Measurements from ENCODE around the gene RBM5. TPM values are rescaled to one million over a fixed set of nuclear protein-coding genes. Genes with fewer than 3 reads are reported as not detected.

Gene RBM5
- total and polyA plus RNA-seq, 5 donors from 2014 or later, result 29.6 to 395 (median 37.7) TPM

DNA sequence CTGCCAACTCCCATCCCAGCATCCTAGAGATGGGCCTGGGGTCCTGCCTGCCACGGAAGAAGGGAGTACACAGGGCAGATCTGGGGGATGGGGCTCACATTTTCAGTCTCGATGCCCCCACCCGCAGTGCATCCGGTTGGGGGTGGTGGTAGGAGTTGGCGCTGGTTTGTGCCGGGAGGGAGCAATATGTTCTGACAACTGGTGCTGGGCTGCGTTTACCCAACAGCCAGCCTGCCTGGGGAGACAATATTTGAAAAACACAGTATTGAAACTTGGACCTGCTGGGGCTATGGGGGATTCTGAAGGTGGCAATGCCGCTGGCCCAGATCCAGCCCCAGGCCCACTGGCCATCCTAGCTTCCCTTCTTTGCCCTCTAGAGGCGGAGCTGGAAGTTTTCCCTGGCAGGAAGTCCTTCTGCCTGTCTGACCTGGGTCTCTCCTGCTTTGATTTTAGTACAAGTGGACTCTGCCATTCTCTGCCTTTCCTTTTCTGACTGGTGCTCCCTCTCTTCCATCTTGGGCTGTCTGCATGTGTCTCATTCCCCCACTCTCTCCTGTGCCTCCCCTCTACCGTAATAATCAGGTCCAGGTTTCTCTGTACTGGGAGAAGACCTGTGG is 69.9 kb downstream of the RBM5 start:
- Histone ChIP-seq H3K36me3 (ENCODE audit: control insufficient read depth, insufficient read depth, low read length) (no peaks in the 10 kb centered on the region), H3K27ac (ENCODE audit: insufficient read depth, low read length, poor library complexity, severe bottlenecking) (no peak overlapping the region), H3K4me3 (ENCODE audit: low read depth, low read length) (no peak overlapping the region), H3K9me3 (ENCODE audit: control insufficient read depth in 2 of 2, low read length in 2 of 2) (no peaks in the 10 kb centered on the region), H3K4me1 (ENCODE audit: control insufficient read depth, insufficient read depth, low read length, poor library complexity, severe bottlenecking) (peaks cover 14% of the 10 kb centered on the region), H3K27me3 (ENCODE audit: control insufficient read depth, insufficient read depth, low read length) (peaks cover 5% of the 10 kb centered on the region)
- Mint-ChIP-seq H3K36me3 (no peaks in the 10 kb centered on the region), H3K27me3 (peaks cover 44% of the 10 kb centered on the region), H3K4me3 (no peak overlapping the region), H3K9me3 (peaks cover 0 to 3% (median 0%) of the 10 kb centered on the region in 7 donors), H3K4me1 (peaks cover 0 to 16% (median 5%) of the 10 kb centered on the region in 4 donors), H3K27ac (no peak overlapping the region)
- ATAC-seq (ENCODE audit: low read depth in 2 of 2), result no peak
- DNase-seq, result no peak

GRCh38 chr3:50160561-50160983 is 71.9 kb downstream of the RBM5 start:
- peaks cover 0 to 3% (median 0%) of the 10 kb centered on the region in 7 donors for H3K9me3 Mint-ChIP-seq
- Histone ChIP-seq H3K27ac (ENCODE audit: insufficient read depth, low read length, poor library complexity, severe bottlenecking) (no peak overlapping the region), H3K36me3 (ENCODE audit: control insufficient read depth, insufficient read depth, low read length) (no peaks in the 10 kb centered on the region), H3K9me3 (ENCODE audit: control insufficient read depth in 2 of 2, low read length in 2 of 2) (no peaks in the 10 kb centered on the region), H3K4me1 (ENCODE audit: control insufficient read depth, insufficient read depth, low read length, poor library complexity, severe bottlenecking) (peaks cover 4% of the 10 kb centered on the region), H3K27me3 (ENCODE audit: control insufficient read depth, insufficient read depth, low read length) (no peaks in the 10 kb centered on the region), H3K4me3 (ENCODE audit: low read depth, low read length) (no peak overlapping the region)
- peaks cover 0 to 9% (median 3%) of the 10 kb centered on the region in 4 donors for H3K4me1 Mint-ChIP-seq
- no peaks in the 10 kb centered on the region for H3K36me3 Mint-ChIP-seq
- H3K27me3 Mint-ChIP-seq, result peaks cover 35% of the 10 kb centered on the region
- no peak overlapping the region for H3K4me3 Mint-ChIP-seq
- DNase-seq, result no peak
- ATAC-seq (ENCODE audit: low read depth in 2 of 2), result no peak
- H3K27ac Mint-ChIP-seq, result no peak overlapping the region

DNA sequence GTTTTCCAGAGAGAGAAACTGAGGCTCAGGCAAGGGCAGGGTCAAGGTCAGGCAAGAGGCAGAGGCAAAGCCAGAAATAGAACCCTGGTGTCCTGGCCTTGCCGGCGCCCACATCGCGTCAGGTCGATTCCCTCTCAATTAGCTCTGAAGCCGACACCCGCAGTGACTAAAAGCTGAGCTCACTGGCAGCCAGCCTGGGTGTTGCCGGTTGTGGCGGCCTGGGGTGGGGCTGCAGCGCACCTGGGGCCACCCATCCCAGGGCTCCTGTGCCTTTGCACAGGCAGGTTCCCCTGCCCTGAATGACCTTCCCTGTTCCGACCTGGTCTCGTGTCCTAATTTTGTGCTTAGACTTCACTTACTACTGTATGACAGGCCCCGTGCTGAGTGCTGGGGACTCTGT is 72.6 kb downstream of the RBM5 start:
- Histone ChIP-seq H3K27me3 (ENCODE audit: control insufficient read depth, insufficient read depth, low read length) (no peaks in the 10 kb centered on the region), H3K4me1 (ENCODE audit: control insufficient read depth, insufficient read depth, low read length, poor library complexity, severe bottlenecking) (no peaks in the 10 kb centered on the region), H3K9me3 (ENCODE audit: control insufficient read depth in 2 of 2, low read length in 2 of 2) (no peaks in the 10 kb centered on the region), H3K36me3 (ENCODE audit: control insufficient read depth, insufficient read depth, low read length) (no peaks in the 10 kb centered on the region), H3K27ac (ENCODE audit: insufficient read depth, low read length, poor library complexity, severe bottlenecking) (no peak overlapping the region), H3K4me3 (ENCODE audit: low read depth, low read length) (no peak overlapping the region)
- ATAC-seq (ENCODE audit: low read depth in 2 of 2) (no peak), DNase-seq (no peak)
- peaks cover 0 to 4% (median 0%) of the 10 kb centered on the region in 4 donors for H3K4me1 Mint-ChIP-seq
- no peak overlapping the region for H3K4me3 Mint-ChIP-seq
- H3K27me3 Mint-ChIP-seq, result peaks cover 27% of the 10 kb centered on the region
- peaks cover 0 to 2% (median 0%) of the 10 kb centered on the region in 7 donors for H3K9me3 Mint-ChIP-seq
- no peak overlapping the region for H3K27ac Mint-ChIP-seq
- H3K36me3 Mint-ChIP-seq, result no peaks in the 10 kb centered on the region

DNA sequence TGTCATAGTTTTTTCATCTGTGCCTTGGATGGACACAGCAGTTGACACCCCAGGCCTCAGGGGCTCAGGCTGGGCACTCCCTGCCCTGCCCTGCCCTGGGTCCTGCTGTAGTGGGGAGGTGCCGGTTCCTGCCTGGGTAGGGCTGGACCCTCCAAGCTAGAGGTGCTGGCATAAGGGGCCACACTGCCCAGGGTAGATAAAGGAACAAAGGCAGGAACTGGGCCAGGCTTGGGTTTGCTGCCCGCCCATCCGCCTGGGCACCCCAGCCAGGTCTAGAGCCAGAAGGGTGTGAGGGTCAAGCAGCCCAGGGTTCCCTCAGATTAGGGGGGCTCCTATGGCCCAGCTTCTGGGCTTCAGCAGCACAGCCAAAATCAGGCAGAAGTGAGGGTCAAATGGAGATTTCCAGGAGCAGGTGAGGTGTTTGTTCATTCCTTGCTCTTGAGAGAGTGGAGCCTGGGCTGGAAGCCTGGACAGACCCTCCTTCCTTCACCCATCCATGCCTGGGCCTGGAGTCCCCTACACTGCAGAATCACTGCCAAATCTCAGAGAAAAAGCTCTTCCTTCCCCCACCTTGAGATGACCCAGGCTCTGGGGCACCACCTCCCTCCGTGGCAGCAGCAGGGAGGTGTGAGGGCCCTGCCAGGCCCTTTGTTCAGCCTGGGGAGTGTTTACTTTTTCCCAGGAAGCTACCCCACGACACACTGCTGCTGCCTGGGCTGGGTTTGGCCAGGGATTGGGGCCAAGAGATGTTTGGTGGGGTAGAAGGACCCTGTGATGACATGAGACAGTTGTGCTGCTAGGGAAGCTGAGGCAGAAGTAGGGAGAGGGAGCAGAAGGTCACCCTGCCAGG is 73.5 kb downstream of the RBM5 start:
- Histone ChIP-seq H3K4me1 (ENCODE audit: control insufficient read depth, insufficient read depth, low read length, poor library complexity, severe bottlenecking) (no peaks in the 10 kb centered on the region), H3K9me3 (ENCODE audit: control insufficient read depth in 2 of 2, low read length in 2 of 2) (no peaks in the 10 kb centered on the region), H3K4me3 (ENCODE audit: low read depth, low read length) (no peak overlapping the region), H3K27me3 (ENCODE audit: control insufficient read depth, insufficient read depth, low read length) (no peaks in the 10 kb centered on the region), H3K36me3 (ENCODE audit: control insufficient read depth, insufficient read depth, low read length) (no peaks in the 10 kb centered on the region), H3K27ac (ENCODE audit: insufficient read depth, low read length, poor library complexity, severe bottlenecking) (no peak overlapping the region)
- no peak overlapping the region for H3K27ac Mint-ChIP-seq
- ATAC-seq (ENCODE audit: low read depth in 2 of 2) (no peak), DNase-seq (no peak)
- peaks cover 22% of the 10 kb centered on the region for H3K27me3 Mint-ChIP-seq
- H3K36me3 Mint-ChIP-seq, result no peaks in the 10 kb centered on the region
- H3K4me3 Mint-ChIP-seq, result no peak overlapping the region
- peaks cover 0 to 2% (median 0%) of the 10 kb centered on the region in 7 donors for H3K9me3 Mint-ChIP-seq
- peaks cover 0 to 2% (median 0%) of the 10 kb centered on the region in 4 donors for H3K4me1 Mint-ChIP-seq

DNA sequence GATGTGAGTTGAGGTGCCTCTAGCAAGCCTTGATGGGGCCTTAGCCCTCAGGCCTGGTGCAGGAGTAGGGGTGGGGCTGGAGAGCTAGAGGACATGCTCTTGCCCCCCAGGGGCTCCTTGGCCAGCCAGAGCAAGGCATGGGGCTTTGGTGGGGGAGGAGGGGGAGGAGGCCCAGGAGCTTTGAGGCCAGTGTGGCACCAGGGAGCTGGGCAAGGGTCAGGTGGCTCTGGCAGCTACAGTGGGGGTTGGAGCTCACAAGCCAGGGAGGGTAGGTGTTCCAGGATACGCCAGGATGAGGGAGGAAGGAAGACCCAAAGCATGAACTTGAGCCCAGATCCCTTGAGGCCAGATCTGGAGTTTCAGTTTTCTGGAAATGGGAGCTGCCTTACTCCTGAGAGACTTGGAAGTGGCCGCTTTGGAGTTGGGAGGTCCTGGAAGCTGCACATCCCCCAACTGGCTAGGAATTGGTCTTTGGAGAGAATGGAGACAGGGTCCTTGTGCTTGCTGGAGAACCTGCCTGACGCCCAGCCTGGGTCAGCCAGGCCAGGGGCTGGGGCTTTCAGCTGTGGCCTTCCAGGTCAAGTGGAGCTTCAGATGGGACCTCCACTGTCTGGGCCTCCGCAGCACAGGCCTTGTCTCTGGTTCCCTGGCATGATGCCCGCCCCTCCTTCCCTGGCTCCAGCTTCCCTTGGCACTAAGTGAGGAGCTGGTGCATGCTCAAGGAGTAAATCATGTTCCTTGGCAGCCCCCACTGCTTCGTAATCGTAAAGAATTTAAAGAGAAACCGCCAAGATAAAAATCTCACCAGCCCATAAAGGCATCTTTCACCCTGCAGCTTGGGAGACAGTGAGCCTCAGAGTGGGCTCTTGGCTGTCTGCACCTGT is 75.1 kb downstream of the RBM5 start:
- Mint-ChIP-seq H3K27ac (peak overlapping the region in 1 of 3 donors; percentile 36), H3K4me3 (no peak overlapping the region), H3K27me3 (peaks cover 7% of the 10 kb centered on the region), H3K9me3 (peaks cover 0 to 2% (median 0%) of the 10 kb centered on the region in 7 donors), H3K36me3 (no peaks in the 10 kb centered on the region), H3K4me1 (no peaks in the 10 kb centered on the region)
- H3K4me1 ChIP-seq (ENCODE audit: control insufficient read depth, insufficient read depth, low read length, poor library complexity, severe bottlenecking), result no peaks in the 10 kb centered on the region
- no peak overlapping the region for H3K4me3 ChIP-seq (ENCODE audit: low read depth, low read length)
- no peaks in the 10 kb centered on the region for H3K36me3 ChIP-seq (ENCODE audit: control insufficient read depth, insufficient read depth, low read length)
- DNase-seq, result no peak
- no peak overlapping the region for H3K27ac ChIP-seq (ENCODE audit: insufficient read depth, low read length, poor library complexity, severe bottlenecking)
- H3K27me3 ChIP-seq (ENCODE audit: control insufficient read depth, insufficient read depth, low read length), result no peaks in the 10 kb centered on the region
- ATAC-seq (ENCODE audit: low read depth in 2 of 2), result no peak
- no peaks in the 10 kb centered on the region for H3K9me3 ChIP-seq (ENCODE audit: control insufficient read depth in 2 of 2, low read length in 2 of 2)

- no peaks in the 10 kb centered on the region for H3K9me3 Mint-ChIP-seq
Measured at GRCh38 chr3:50164481-50164880, 75.8 kb downstream of the RBM5 start.

DNA sequence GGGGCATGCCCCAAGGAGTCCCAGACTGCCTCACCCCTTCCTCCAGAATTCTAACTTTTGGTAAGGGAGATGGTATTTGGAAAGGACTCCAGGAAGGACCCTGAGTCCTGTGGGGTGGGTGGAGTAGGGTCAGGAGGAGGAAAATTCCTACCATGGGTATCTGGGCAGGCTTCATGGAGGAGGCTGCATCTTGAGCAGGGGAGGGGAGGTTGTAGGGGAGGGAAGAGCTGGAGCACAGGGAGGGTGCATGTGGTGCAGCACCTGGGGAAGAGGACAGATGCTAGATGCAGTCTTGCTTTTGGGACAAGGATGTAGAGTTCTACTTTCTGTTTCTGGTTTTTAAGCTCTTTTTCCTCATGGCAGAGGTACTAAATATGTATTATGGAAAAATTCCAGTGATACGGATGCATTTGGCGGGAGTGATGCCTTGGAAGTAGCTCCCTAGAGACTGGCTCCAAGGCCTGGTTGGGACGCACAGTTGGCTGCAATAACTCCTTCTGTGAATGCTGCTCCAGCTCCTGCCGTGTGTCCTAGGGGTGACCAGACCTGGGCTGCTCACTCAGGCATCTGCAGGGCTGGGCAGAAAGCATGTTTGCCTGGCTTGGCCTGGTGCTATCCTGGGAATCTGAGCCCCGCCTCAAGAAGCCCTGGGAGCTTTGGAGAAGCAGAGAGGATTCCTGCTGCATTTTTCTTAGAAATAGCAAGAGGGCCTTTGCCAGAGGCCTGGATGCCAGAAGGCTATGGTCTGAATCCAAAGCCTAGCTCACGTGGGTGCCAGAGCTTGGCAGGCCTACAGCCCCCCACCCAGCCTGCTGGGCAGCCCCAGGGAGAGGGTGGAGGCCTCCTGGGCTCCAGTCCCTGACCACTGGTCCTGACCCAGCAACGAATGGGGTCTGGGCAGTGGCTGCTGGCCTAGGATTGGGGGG is 76.5 kb downstream of the RBM5 start:
- Mint-ChIP-seq H3K27ac (peak overlapping the region in 1 of 3 donors; percentile 27), H3K9me3 (no peaks in the 10 kb centered on the region), H3K4me3 (no peak overlapping the region), H3K36me3 (no peaks in the 10 kb centered on the region), H3K4me1 (no peaks in the 10 kb centered on the region), H3K27me3 (no peaks in the 10 kb centered on the region)
- no peak for ATAC-seq (ENCODE audit: low read depth in 2 of 2)
- Histone ChIP-seq H3K9me3 (ENCODE audit: control insufficient read depth in 2 of 2, low read length in 2 of 2) (no peaks in the 10 kb centered on the region), H3K4me1 (ENCODE audit: control insufficient read depth, insufficient read depth, low read length, poor library complexity, severe bottlenecking) (no peaks in the 10 kb centered on the region), H3K27ac (ENCODE audit: insufficient read depth, low read length, poor library complexity, severe bottlenecking) (no peak overlapping the region), H3K36me3 (ENCODE audit: control insufficient read depth, insufficient read depth, low read length) (no peaks in the 10 kb centered on the region), H3K27me3 (ENCODE audit: control insufficient read depth, insufficient read depth, low read length) (no peaks in the 10 kb centered on the region), H3K4me3 (ENCODE audit: low read depth, low read length) (no peak overlapping the region)
- DNase-seq, result no peak

More at GRCh38 chr3:50164481-50164880, 75.8 kb downstream of the RBM5 start:
- no peaks in the 10 kb centered on the region for H3K36me3 Mint-ChIP-seq
- H3K27me3 ChIP-seq (ENCODE audit: control insufficient read depth, insufficient read depth, low read length), result no peaks in the 10 kb centered on the region
- no peaks in the 10 kb centered on the region for H3K4me1 ChIP-seq (ENCODE audit: control insufficient read depth, insufficient read depth, low read length, poor library complexity, severe bottlenecking)
- H3K4me1 Mint-ChIP-seq, result no peaks in the 10 kb centered on the region
- H3K27ac Mint-ChIP-seq, result peak overlapping the region in 2 of 3 donors; percentile 27 to 36
- peaks cover under 1% of the 10 kb centered on the region for H3K27me3 Mint-ChIP-seq
- H3K9me3 ChIP-seq (ENCODE audit: control insufficient read depth in 2 of 2, low read length in 2 of 2), result no peaks in the 10 kb centered on the region
- ATAC-seq (ENCODE audit: low read depth in 2 of 2), result no peak
- no peak overlapping the region for H3K4me3 ChIP-seq (ENCODE audit: low read depth, low read length)
- H3K4me3 Mint-ChIP-seq, result no peak overlapping the region
- no peak overlapping the region for H3K27ac ChIP-seq (ENCODE audit: insufficient read depth, low read length, poor library complexity, severe bottlenecking)
- DNase-seq, result no peak
- H3K36me3 ChIP-seq (ENCODE audit: control insufficient read depth, insufficient read depth, low read length), result no peaks in the 10 kb centered on the region
